SH-SY5Y (cell line): ENCODE results near the gene NSMCE1.

Source experiments
- GATA2 ChIP-seq: IDR thresholded peaks from 2 replicates; pipeline ENCODE4 v1.6.1; 2011; ENCODE audit warnings: mild to moderate bottlenecking, low read depth, low read length
- GATA3 ChIP-seq: IDR thresholded peaks from 2 replicates; pipeline ENCODE4 v1.6.1; 2011; ENCODE audit warnings: low read depth, mild to moderate bottlenecking, low read length, moderate library complexity

- TF ChIP-seq GATA2 (no peak), GATA3 (no peak)
Measured at GRCh38 chr16:27316038-27316680, 47.6 kb upstream of the NSMCE1 start.
